Measurements from ENCODE around the gene GABRA4. TPM values are rescaled to one million over a fixed set of nuclear protein-coding genes. Genes with fewer than 3 reads are reported as not detected.

Gene GABRA4
- total RNA-seq, 4 donors from 2014 or later: 0.08 to 0.71 (median 0.27) TPM; not detected in 1

Other genes with a start within 250 kb of the GABRA4 start
- gene COX7B2, start 84.3 kb downstream of the GABRA4 start, total RNA-seq: not detected
- not detected for gene GABRB1, start 38.0 kb upstream of the GABRA4 start, total RNA-seq

Data from lower leg skin (tissue), 4 donors.